NT2/D1 (cell line): ENCODE measurements around the gene PDK4.

Experiments used
- YY1 ChIP-seq: IDR thresholded peaks from 2 replicates; pipeline ENCODE4 v1.6.1; 2011; ENCODE audit not compliant: insufficient read length, insufficient read depth
- ZNF274 ChIP-seq: IDR thresholded peaks from 2 replicates; pipeline ENCODE4 v1.6.1; 2011; ENCODE audit warnings: mild to moderate bottlenecking, low read depth, low read length

- no peak for TF ChIP-seq YY1
- no peak for TF ChIP-seq ZNF274
Observed at GRCh38 chr7:95589031-95589430, 7.3 kb downstream of the PDK4 start.
